ENCODE measurements around the gene ANK2.
A peak's percentile ranks its signal among the peaks of the same experiment; 100 is the strongest.
"Not testable (repeated sequence)": the region's sequence is repeated elsewhere in the genome, so short reads cannot be mapped to it uniquely, and the experiment has no call there.

The ANK2 gene

DNA sequence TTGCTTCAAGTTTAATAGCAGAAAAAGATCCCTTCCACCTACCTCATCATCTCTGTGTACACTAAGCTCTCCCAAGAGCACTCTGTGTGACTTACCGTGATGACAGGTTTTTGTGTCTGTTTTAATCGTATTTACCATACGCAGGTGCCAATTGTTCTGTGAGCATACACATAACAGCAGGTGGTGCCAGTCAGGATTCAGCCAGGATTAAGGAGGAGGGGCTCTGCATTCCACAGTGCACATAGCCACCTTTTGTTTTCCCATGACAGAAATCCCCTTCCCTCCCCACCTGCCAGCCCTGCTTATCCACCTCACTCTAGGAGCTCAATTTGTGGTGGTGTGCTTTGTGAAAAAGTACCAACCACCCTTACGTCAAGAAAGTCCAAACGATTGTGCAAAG is 14.8 kb downstream of the ANK2 start:
- H3K27ac ChIP-seq (replicated peaks) = no peak overlapping the region
- DNase-seq (ENCODE audit: low read depth in 1 of 2, low spot score in 1 of 2) = no peak
- TF ChIP-seq, protein P1, sequence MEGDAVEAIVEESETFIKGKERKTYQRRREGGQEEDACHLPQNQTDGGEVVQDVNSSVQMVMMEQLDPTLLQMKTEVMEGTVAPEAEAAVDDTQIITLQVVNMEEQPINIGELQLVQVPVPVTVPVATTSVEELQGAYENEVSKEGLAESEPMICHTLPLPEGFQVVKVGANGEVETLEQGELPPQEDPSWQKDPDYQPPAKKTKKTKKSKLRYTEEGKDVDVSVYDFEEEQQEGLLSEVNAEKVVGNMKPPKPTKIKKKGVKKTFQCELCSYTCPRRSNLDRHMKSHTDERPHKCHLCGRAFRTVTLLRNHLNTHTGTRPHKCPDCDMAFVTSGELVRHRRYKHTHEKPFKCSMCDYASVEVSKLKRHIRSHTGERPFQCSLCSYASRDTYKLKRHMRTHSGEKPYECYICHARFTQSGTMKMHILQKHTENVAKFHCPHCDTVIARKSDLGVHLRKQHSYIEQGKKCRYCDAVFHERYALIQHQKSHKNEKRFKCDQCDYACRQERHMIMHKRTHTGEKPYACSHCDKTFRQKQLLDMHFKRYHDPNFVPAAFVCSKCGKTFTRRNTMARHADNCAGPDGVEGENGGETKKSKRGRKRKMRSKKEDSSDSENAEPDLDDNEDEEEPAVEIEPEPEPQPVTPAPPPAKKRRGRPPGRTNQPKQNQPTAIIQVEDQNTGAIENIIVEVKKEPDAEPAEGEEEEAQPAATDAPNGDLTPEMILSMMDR (IDR thresholded peaks at IDR 0.05; ENCODE audit: insufficient read depth, low read length) = no peak
- no peak for TF ChIP-seq POLR2AphosphoS5 (IDR thresholded peaks at IDR 0.05; ENCODE audit: low read depth)
- no peak for TF ChIP-seq SPI1 (IDR thresholded peaks at IDR 0.05; ENCODE audit: borderline replicate concordance, low read depth)
- TF ChIP-seq, protein P2, sequence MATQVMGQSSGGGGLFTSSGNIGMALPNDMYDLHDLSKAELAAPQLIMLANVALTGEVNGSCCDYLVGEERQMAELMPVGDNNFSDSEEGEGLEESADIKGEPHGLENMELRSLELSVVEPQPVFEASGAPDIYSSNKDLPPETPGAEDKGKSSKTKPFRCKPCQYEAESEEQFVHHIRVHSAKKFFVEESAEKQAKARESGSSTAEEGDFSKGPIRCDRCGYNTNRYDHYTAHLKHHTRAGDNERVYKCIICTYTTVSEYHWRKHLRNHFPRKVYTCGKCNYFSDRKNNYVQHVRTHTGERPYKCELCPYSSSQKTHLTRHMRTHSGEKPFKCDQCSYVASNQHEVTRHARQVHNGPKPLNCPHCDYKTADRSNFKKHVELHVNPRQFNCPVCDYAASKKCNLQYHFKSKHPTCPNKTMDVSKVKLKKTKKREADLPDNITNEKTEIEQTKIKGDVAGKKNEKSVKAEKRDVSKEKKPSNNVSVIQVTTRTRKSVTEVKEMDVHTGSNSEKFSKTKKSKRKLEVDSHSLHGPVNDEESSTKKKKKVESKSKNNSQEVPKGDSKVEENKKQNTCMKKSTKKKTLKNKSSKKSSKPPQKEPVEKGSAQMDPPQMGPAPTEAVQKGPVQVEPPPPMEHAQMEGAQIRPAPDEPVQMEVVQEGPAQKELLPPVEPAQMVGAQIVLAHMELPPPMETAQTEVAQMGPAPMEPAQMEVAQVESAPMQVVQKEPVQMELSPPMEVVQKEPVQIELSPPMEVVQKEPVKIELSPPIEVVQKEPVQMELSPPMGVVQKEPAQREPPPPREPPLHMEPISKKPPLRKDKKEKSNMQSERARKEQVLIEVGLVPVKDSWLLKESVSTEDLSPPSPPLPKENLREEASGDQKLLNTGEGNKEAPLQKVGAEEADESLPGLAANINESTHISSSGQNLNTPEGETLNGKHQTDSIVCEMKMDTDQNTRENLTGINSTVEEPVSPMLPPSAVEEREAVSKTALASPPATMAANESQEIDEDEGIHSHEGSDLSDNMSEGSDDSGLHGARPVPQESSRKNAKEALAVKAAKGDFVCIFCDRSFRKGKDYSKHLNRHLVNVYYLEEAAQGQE (IDR thresholded peaks at IDR 0.05; ENCODE audit: insufficient replicate concordance, low read depth) = no peak
- no peak for TF ChIP-seq GABPA (IDR thresholded peaks at IDR 0.05; ENCODE audit: low read depth)

DNA sequence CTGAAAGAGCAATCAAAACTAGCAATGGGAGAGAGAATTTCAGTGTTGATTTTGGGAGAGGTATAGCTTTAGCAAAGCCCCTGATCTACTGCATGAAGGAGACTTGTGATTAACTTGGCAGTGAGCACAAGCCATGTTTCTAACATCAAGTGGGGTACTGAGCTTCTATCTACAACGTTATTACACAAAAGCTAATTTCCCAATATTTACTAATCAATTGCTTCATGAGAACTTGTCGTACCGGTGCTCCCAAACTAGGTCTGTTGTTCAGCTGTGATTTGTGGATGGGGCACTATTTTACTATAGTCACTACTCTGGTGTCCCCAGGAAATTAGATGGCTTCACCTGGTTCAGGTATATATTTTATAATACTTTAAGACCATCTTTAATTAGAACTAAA is 16.2 kb downstream of the ANK2 start:
- TF ChIP-seq, protein P2 (IDR thresholded peaks at IDR 0.05; ENCODE audit: insufficient replicate concordance, low read depth) = no peak
- TF ChIP-seq, protein P1 (IDR thresholded peaks at IDR 0.05; ENCODE audit: insufficient read depth, low read length) = no peak
- TF ChIP-seq SPI1 (IDR thresholded peaks at IDR 0.05; ENCODE audit: borderline replicate concordance, low read depth) (no peak), GABPA (IDR thresholded peaks at IDR 0.05; ENCODE audit: low read depth) (no peak), POLR2AphosphoS5 (IDR thresholded peaks at IDR 0.05; ENCODE audit: low read depth) (no peak)
- DNase-seq (ENCODE audit: low read depth in 1 of 2, low spot score in 1 of 2) = no peak
- Histone ChIP-seq H3K27ac (replicated peaks) (no peak overlapping the region), H3K4me3 (replicated peaks; ENCODE audit: insufficient read depth, low read length) (no peak overlapping the region), H3K27me3 (ENCODE audit: insufficient read depth, poor library complexity, severe bottlenecking) (no peaks in the 10 kb centered on the region)

More for the DNA sequence above, 14.8 kb downstream of the ANK2 start:
- H3K4me3 ChIP-seq (replicated peaks; ENCODE audit: insufficient read depth, low read length) = no peak overlapping the region
- H3K27me3 ChIP-seq (ENCODE audit: insufficient read depth, poor library complexity, severe bottlenecking) = no peaks in the 10 kb centered on the region

DNA sequence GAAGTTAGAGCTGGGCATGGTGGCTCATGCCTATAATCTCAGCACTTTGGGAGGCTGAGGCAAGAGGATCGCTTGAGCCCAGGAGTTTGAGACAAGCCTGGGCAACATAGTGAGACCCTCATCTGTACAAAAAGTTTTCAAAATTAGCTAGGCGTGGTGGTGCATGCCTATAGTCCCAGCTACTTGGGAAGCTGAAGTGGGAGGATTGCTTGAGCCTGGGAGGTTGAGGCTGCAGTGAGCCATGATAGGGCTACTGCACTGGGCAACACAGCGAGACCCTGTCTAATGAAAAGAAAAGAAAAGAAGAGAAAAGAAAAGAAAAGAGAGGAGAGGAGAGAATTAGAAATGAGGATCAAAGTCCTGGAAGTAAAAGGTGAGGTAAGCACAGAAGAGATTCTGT is 19.3 kb downstream of the ANK2 start:
- not testable (repeated sequence) for H3K27ac ChIP-seq (replicated peaks); DNase-seq (ENCODE audit: low read depth in 1 of 2, low spot score in 1 of 2); H3K27me3 ChIP-seq (ENCODE audit: insufficient read depth, poor library complexity, severe bottlenecking); H3K4me3 ChIP-seq (replicated peaks; ENCODE audit: insufficient read depth, low read length)

DNA sequence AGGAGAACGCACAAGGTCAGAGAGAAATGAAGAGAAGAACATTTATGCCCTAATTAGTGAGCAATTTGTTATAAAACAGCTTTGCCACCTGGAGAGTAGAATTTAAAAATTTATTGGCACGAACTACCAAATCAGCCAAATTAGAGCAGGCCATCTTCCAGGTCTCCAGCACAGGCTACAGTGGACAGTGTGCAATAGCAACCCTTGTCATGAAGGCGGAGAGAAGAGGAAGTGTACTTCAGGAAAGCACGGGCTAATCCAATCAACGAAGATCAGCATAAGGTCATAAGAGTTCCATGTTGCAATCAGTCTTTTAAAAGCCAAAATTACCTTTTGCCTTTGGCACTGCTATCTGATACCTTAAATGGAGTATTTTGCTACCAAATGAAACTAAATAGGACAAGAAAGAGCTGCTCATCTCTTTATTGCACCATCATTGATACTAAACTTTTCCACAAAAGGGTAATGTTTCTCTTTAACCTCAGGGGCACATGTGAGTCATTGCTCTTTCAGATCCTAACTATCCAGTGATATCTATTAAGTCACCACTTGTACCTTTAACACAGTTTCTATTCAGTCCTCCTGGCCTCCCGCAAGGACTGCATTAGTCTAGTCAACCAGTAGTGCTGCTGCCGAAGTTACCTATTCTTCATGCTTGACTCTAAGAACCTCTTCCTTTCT is 19.9 kb downstream of the ANK2 start:
- no peak overlapping the region for H3K4me3 ChIP-seq (replicated peaks; ENCODE audit: insufficient read depth, low read length)
- H3K27me3 ChIP-seq (ENCODE audit: insufficient read depth, poor library complexity, severe bottlenecking) = no peaks in the 10 kb centered on the region
- DNase-seq (ENCODE audit: low read depth in 1 of 2, low spot score in 1 of 2) = no peak
- H3K27ac ChIP-seq (replicated peaks) = no peak overlapping the region
- TF ChIP-seq, protein P1 (IDR thresholded peaks at IDR 0.05; ENCODE audit: insufficient read depth, low read length) = no peak
- TF ChIP-seq, protein P2 (IDR thresholded peaks at IDR 0.05; ENCODE audit: insufficient replicate concordance, low read depth) = no peak
- peak; percentile 76 for TF ChIP-seq SPI1 (IDR thresholded peaks at IDR 0.05; ENCODE audit: borderline replicate concordance, low read depth)
- TF ChIP-seq GABPA (IDR thresholded peaks at IDR 0.05; ENCODE audit: low read depth) = no peak
